ENCODE data around the gene C11orf21. TPM values are rescaled to one million over a fixed set of nuclear protein-coding genes. Genes with fewer than 3 reads are reported as not detected.

C11orf21 gene
- total RNA-seq, 2 donors from 2014 or later: 0.11 to 0.52 TPM

DNA sequence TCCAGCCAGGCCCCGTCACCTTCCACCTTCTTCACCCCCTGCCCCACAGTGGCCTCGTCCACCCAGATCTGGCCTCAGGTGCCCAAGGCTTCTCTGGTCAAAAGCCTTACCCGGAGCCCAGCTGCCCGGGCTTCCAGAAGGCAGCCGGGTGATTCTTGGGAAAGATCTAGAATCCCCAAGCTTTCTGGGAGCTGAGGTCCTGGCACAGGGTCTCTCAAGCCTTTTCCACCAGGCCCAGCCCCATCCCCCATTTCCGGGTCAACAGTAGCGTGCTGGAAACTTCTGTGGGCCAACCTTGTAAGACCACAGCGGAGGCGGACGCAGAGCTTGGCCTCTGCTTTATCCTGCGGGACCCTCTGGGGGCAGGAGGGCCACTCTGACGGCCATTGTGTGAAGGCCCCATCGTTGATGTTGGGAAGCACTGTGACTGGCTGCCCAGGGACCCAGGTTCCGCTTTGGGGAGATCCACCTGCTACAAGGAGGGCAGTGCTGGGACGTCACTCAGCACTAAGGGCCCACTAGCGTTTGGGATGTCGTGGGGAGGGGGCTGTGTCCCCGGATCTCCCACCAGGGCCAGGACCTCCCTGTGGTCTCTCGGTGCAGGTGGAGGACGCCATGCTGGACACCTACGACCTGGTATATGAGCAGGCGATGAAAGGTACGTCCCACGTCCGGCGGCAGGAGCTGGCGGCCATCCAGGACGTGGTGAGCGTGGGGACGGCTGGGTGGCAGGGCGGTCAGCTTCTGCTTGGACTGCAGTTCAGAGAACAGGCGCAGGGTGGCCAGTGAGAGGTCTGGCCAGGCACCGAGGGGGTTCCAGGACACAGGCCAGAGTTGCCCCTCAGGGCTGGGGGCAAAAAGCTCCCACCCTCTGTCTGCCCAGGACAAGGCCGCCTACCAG, 11.6 kb upstream of the C11orf21 start:
- DNase-seq: no peak
- intact Hi-C loops (cut with DNase I): no loop called here
- TF ChIP-seq, protein P1, sequence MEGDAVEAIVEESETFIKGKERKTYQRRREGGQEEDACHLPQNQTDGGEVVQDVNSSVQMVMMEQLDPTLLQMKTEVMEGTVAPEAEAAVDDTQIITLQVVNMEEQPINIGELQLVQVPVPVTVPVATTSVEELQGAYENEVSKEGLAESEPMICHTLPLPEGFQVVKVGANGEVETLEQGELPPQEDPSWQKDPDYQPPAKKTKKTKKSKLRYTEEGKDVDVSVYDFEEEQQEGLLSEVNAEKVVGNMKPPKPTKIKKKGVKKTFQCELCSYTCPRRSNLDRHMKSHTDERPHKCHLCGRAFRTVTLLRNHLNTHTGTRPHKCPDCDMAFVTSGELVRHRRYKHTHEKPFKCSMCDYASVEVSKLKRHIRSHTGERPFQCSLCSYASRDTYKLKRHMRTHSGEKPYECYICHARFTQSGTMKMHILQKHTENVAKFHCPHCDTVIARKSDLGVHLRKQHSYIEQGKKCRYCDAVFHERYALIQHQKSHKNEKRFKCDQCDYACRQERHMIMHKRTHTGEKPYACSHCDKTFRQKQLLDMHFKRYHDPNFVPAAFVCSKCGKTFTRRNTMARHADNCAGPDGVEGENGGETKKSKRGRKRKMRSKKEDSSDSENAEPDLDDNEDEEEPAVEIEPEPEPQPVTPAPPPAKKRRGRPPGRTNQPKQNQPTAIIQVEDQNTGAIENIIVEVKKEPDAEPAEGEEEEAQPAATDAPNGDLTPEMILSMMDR (IDR thresholded peaks at IDR 0.05): no peak
- Histone ChIP-seq H3K9me3 (no peaks in the 10 kb centered on the region), H3K4me1 (no peaks in the 10 kb centered on the region), H3K4me3 (no peak overlapping the region), H3K36me3 (no peaks in the 10 kb centered on the region), H3K27me3 (no peaks in the 10 kb centered on the region), H3K27ac (no peak overlapping the region), H3K9ac (ENCODE audit: low read depth in 2 of 2, low read length in 2 of 2) (no peak overlapping the region)

DNA sequence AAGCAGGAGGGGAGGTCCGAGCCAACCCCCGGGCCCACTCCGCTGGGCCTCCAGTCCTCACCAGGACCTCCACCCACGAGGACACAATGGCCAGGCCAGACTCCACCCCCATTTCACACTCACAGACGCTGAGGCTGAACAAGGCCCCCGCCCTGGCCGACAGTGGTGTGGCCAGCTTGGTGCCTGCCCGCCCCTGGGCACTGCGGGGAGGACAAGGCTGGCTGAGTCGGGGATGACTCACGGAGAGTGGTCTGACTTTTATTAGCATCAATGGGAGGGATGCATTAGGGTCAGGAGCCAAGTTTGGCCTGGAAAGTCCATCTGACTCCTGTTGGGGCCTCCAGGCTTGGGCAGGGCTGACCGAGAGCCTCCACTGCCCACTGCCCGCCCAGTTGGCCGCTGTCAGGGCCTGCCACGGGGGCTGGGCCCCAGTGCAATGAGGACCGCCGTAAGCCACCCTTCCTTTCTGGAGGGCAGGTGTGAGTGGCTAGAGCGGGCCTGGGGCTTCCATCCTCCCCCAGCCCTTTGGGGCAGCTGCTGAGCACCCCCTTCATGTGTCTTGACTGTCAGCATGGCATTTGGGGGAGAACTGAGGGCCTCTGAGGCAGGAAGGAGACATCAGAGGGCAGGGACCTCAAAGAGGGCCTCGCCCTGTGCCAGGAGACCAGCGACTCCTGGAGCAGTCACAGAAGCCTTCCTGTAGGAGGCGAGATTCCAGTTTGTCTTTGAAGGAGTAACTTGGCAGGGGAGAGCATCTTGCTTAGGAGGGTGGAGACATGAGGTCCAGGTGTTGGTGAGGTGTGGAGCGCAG, 10.7 kb upstream of the C11orf21 start:
- no peaks in the 10 kb centered on the region for H3K36me3 ChIP-seq
- no peak overlapping the region for H3K4me3 ChIP-seq
- H3K9me3 ChIP-seq: no peaks in the 10 kb centered on the region
- intact Hi-C loops (cut with DNase I): no loop called here
- no peak overlapping the region for H3K27ac ChIP-seq
- no peaks in the 10 kb centered on the region for H3K27me3 ChIP-seq
- TF ChIP-seq, protein P1 (IDR thresholded peaks at IDR 0.05): no peak
- H3K9ac ChIP-seq (ENCODE audit: low read depth in 2 of 2, low read length in 2 of 2): no peak overlapping the region
- H3K4me1 ChIP-seq: no peaks in the 10 kb centered on the region
- DNase-seq: no peak

DNA sequence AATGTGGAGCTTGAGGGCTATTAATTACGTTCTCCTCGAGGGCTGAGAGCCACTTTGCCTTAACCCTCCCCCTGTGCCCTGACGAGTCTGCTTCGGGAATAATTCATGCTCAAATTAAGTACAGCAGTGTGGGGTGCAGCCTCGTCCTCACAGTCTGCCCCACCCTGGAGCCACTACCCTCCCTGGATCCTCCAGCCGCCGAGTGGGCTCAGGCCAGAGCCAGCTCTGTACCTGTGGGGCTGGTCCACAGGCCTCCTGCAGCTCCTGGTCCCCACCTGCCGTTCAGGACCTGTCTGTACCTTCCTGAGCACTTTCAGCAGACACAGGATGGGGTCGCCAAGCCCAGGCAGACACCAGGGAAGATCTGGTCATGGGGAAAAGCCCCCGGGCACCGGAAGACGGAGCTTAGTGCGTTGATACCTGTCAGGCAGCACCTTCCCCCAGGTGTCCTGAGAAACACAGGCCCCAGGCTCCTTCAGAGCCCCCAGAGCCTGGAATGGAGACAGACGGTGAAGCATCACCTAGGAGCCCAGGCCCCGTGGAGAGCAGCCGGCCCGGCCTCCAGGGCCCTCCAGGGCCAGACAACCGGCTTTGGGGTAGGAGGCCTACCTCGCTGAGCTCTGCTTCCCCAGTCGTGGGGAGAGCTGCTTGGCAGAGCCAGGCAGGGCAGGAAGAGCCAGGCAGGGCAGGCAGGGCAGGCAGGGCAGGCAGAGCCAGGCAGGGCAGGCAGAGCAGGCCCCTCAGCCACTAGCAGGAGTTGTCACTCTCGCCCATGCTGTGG, 9.8 kb upstream of the C11orf21 start:
- TF ChIP-seq, protein P1 (IDR thresholded peaks at IDR 0.05): no peak
- no peak overlapping the region for H3K9ac ChIP-seq (ENCODE audit: low read depth in 2 of 2, low read length in 2 of 2)
- no peaks in the 10 kb centered on the region for H3K4me1 ChIP-seq
- no peak overlapping the region for H3K4me3 ChIP-seq
- H3K27me3 ChIP-seq: no peaks in the 10 kb centered on the region
- no peak overlapping the region for H3K27ac ChIP-seq
- no peaks in the 10 kb centered on the region for H3K36me3 ChIP-seq
- intact Hi-C loops (cut with DNase I): no loop called here
- no peaks in the 10 kb centered on the region for H3K9me3 ChIP-seq
- DNase-seq: no peak

DNA sequence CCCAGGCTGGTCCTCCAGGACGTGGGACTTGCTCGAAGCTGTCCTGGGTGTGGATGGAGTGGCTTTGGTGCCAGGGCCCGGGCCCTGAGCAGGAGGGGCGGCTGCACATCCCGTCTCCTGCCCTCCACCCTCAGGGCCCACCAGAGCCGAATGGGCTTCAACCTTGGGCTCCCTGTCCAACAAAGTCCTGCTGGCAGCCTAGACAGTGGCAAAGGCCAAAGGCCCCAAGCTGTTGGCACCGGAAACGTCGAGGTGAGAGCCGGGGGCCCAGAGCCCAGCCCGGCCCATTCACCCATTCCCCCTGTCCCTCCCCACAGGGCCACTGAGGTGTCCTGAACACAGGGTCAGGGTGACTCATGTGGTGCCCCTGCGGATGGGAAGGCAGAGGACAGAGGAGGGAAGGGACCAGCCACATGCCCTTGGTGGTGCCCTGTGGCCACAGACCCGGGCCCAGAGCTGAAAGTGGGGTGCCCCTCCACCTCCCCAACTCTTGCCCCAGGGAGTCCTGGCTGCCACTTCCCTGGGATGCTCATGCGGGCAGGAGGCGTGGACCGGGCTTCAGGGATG, 9.2 kb upstream of the C11orf21 start:
- no peak overlapping the region for H3K27ac ChIP-seq
- no peaks in the 10 kb centered on the region for H3K9me3 ChIP-seq
- intact Hi-C loops (cut with DNase I): no loop called here
- H3K4me3 ChIP-seq: no peak overlapping the region
- no peak overlapping the region for H3K9ac ChIP-seq (ENCODE audit: low read depth in 2 of 2, low read length in 2 of 2)
- H3K36me3 ChIP-seq: no peaks in the 10 kb centered on the region
- H3K4me1 ChIP-seq: no peaks in the 10 kb centered on the region
- H3K27me3 ChIP-seq: no peaks in the 10 kb centered on the region
- TF ChIP-seq, protein P1 (IDR thresholded peaks at IDR 0.05): no peak
- DNase-seq: no peak

All from colonic mucosa (tissue), 4 donors.